H1 (cell line): ENCODE results near the gene USP20. TPM values are rescaled to one million over a fixed set of nuclear protein-coding genes. Genes with fewer than 3 reads are reported as not detected.

ENCODE experiments used
- BCL11A ChIP-seq, 2 experiments: IDR thresholded peaks; one replicate each; pipeline ENCODE4 v1.6.1; 2011; ENCODE audit warnings: low read depth in 2 of 2, low read length in 2 of 2, mild to moderate bottlenecking in 2 of 2
- CHD1 ChIP-seq: IDR thresholded peaks from 2 replicates; pipeline ENCODE4 v1.6.1; 2012; ENCODE audit warnings: low read depth, low read length, improper control_type of control experiment
- GABPA ChIP-seq: IDR thresholded peaks from 2 replicates; pipeline ENCODE4 v1.6.1; 2011; ENCODE audit warnings: mild to moderate bottlenecking, low read length, moderate library complexity, borderline replicate concordance; ENCODE audit not compliant: insufficient read depth
- KDM4A ChIP-seq: IDR thresholded peaks from one replicate; pipeline ENCODE4 v1.7.1; 2012; ENCODE audit warnings: low read depth, mild to moderate bottlenecking, moderate library complexity, low read length, inconsistent platforms; ENCODE audit not compliant: severe bottlenecking
- NANOG ChIP-seq: IDR thresholded peaks from 2 replicates; pipeline ENCODE4 v1.6.1; 2011; ENCODE audit warnings: low read length, low read depth, mild to moderate bottlenecking, inconsistent platforms; ENCODE audit not compliant: insufficient read depth, poor library complexity, severe bottlenecking
- POLR2A ChIP-seq, 2 experiments: IDR thresholded peaks; 1 replicate in 1 of 2; 2 replicates in 1 of 2; pipeline ENCODE4 v1.6.1; 2011; ENCODE audit warnings: low read depth in 2 of 2, low read length in 2 of 2, mild to moderate bottlenecking in 2 of 2; ENCODE audit errors: control extremely low read depth in 1 of 2
- RFX5 ChIP-seq: IDR thresholded peaks from 2 replicates; pipeline ENCODE4 v1.6.1; 2011; ENCODE audit warnings: low read depth, low read length, improper control_type of control experiment, borderline replicate concordance
- SIN3A ChIP-seq, 2 experiments: IDR thresholded peaks in 1 of 2; conservative IDR thresholded peaks in 1 of 2; 2 replicates each; pipeline ENCODE4 v1.6.1; 2011 to 2012; ENCODE audit warnings: low read length in 2 of 2, improper control_type of control experiment in 1 of 2, low read depth in 1 of 2, mild to moderate bottlenecking in 1 of 2
- SUZ12 ChIP-seq: fragments of 200-600 bp; sonication (generic); IDR thresholded peaks from 2 replicates; pipeline ENCODE4 v1.6.1; 2012; ENCODE audit warnings: mild to moderate bottlenecking, inconsistent platforms, low read length, moderate library complexity, mixed read lengths
- TAF1 ChIP-seq: IDR thresholded peaks from 2 replicates; pipeline ENCODE4 v1.6.1; 2011; ENCODE audit warnings: mild to moderate bottlenecking, low read depth, low read length
- polyA plus RNA-seq, 7 experiments: library from polyadenylated mRNA; depleted of rRNA in 3 of 7; stranded (reverse) in 5 of 7; unstranded in 2 of 7; fragments of >200 nt in 5 of 7; fragments of 200-250 nt in 2 of 7; gene quantifications; 1 replicate in 5 of 7; 2 replicates in 1 of 7; 4 replicates in 1 of 7; pipeline versions ENCODE4 v1.2.1 to v1.2.3, GENCODE V29; 2011 to 2013; ENCODE audit warnings: missing spikeins in 2 of 7, mixed read lengths in 2 of 7
- total RNA-seq: library from RNA; stranded (reverse); fragmentation: NEBNext Ultra II Directional; extraction: Animal tissue kit (Norgen Biotek cat#: 25700); gene quantifications from 2 replicates; pipeline ENCODE4 v1.2.1, GENCODE V29; 2021
- TF ChIP-seq, protein P1 (sequence below): fragments of 300-600 bp; sonication (generic); IDR thresholded peaks from 2 replicates; pipeline ENCODE4 v1.7.1; 2012; ENCODE audit warnings: low read length, moderate library complexity, mild to moderate bottlenecking, inconsistent platforms; ENCODE audit not compliant: insufficient replicate concordance

The USP20 gene
- total and polyA plus RNA-seq, 2 of the 8 experiments (the other 6 are each of a cell fraction or from before 2014, with no cell fraction given), result 13.4 to 23.0 TPM

DNA sequence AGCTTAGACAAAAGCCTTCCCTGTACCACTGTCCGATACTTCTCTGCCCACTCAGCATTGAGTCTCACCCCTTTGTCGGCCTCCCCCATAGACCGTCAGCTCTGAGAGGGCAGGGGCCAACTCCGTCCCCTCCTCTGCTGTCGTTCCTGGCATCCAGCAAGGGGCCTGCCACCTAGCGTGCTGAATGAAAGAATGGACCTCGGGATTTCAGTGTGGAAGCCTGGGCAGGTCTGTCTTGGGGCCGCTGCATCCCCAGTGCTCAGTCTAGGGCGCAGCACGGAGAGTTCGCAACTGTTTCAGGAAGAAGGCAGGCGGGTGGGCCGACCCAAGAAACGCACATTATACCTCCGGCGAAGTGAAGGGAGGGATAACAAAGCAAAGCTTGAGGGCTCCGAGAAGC is 33.8 kb upstream of the USP20 start (continued):
- TF ChIP-seq, protein P1, sequence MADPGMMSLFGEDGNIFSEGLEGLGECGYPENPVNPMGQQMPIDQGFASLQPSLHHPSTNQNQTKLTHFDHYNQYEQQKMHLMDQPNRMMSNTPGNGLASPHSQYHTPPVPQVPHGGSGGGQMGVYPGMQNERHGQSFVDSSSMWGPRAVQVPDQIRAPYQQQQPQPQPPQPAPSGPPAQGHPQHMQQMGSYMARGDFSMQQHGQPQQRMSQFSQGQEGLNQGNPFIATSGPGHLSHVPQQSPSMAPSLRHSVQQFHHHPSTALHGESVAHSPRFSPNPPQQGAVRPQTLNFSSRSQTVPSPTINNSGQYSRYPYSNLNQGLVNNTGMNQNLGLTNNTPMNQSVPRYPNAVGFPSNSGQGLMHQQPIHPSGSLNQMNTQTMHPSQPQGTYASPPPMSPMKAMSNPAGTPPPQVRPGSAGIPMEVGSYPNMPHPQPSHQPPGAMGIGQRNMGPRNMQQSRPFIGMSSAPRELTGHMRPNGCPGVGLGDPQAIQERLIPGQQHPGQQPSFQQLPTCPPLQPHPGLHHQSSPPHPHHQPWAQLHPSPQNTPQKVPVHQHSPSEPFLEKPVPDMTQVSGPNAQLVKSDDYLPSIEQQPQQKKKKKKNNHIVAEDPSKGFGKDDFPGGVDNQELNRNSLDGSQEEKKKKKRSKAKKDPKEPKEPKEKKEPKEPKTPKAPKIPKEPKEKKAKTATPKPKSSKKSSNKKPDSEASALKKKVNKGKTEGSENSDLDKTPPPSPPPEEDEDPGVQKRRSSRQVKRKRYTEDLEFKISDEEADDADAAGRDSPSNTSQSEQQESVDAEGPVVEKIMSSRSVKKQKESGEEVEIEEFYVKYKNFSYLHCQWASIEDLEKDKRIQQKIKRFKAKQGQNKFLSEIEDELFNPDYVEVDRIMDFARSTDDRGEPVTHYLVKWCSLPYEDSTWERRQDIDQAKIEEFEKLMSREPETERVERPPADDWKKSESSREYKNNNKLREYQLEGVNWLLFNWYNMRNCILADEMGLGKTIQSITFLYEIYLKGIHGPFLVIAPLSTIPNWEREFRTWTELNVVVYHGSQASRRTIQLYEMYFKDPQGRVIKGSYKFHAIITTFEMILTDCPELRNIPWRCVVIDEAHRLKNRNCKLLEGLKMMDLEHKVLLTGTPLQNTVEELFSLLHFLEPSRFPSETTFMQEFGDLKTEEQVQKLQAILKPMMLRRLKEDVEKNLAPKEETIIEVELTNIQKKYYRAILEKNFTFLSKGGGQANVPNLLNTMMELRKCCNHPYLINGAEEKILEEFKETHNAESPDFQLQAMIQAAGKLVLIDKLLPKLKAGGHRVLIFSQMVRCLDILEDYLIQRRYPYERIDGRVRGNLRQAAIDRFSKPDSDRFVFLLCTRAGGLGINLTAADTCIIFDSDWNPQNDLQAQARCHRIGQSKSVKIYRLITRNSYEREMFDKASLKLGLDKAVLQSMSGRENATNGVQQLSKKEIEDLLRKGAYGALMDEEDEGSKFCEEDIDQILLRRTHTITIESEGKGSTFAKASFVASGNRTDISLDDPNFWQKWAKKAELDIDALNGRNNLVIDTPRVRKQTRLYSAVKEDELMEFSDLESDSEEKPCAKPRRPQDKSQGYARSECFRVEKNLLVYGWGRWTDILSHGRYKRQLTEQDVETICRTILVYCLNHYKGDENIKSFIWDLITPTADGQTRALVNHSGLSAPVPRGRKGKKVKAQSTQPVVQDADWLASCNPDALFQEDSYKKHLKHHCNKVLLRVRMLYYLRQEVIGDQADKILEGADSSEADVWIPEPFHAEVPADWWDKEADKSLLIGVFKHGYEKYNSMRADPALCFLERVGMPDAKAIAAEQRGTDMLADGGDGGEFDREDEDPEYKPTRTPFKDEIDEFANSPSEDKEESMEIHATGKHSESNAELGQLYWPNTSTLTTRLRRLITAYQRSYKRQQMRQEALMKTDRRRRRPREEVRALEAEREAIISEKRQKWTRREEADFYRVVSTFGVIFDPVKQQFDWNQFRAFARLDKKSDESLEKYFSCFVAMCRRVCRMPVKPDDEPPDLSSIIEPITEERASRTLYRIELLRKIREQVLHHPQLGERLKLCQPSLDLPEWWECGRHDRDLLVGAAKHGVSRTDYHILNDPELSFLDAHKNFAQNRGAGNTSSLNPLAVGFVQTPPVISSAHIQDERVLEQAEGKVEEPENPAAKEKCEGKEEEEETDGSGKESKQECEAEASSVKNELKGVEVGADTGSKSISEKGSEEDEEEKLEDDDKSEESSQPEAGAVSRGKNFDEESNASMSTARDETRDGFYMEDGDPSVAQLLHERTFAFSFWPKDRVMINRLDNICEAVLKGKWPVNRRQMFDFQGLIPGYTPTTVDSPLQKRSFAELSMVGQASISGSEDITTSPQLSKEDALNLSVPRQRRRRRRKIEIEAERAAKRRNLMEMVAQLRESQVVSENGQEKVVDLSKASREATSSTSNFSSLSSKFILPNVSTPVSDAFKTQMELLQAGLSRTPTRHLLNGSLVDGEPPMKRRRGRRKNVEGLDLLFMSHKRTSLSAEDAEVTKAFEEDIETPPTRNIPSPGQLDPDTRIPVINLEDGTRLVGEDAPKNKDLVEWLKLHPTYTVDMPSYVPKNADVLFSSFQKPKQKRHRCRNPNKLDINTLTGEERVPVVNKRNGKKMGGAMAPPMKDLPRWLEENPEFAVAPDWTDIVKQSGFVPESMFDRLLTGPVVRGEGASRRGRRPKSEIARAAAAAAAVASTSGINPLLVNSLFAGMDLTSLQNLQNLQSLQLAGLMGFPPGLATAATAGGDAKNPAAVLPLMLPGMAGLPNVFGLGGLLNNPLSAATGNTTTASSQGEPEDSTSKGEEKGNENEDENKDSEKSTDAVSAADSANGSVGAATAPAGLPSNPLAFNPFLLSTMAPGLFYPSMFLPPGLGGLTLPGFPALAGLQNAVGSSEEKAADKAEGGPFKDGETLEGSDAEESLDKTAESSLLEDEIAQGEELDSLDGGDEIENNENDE, result no peak
- TF ChIP-seq KDM4A, result no peak
- no peak for TF ChIP-seq POLR2A (IDR thresholded peaks at IDR 0.05; ENCODE audit: control extremely low read depth in 1 of 2, low read depth in 2 of 2, low read length in 2 of 2)
- TF ChIP-seq NANOG, result no peak
- TF ChIP-seq CHD1, result no peak
- no peak for TF ChIP-seq TAF1
- TF ChIP-seq SIN3A (conservative IDR thresholded peaks at IDR 0.05 in 1 of 2, IDR thresholded peaks at IDR 0.05 in 1 of 2; ENCODE audit: low read depth in 1 of 2, low read length in 2 of 2), result no peak
- no peak for TF ChIP-seq BCL11A (IDR thresholded peaks at IDR 0.05; ENCODE audit: low read depth in 2 of 2, low read length in 2 of 2)
- TF ChIP-seq GABPA, result no peak
- no peak for TF ChIP-seq RFX5
- no peak for TF ChIP-seq SUZ12
